Duodenal mucosa (tissue), 2 donors: ENCODE data around the gene PCYT2.

ENCODE experiments used
- H3K27ac ChIP-seq: one replicate; pipeline ENCODE4 v1.7.0; 2013; ENCODE audit warnings: low read depth, low read length
- H3K27me3 ChIP-seq, 2 donors: one replicate each; pipeline ENCODE4 v1.7.0; 2013; ENCODE audit warnings: low read length in 2 of 2, control low read depth in 1 of 2; ENCODE audit not compliant: insufficient read depth in 2 of 2, control insufficient read depth in 1 of 2
- H3K36me3 ChIP-seq, 2 donors: one replicate each; pipeline ENCODE4 v1.7.0; 2013; ENCODE audit warnings: low read length in 2 of 2, control low read depth in 1 of 2; ENCODE audit not compliant: insufficient read depth in 2 of 2, control insufficient read depth in 1 of 2
- H3K4me1 ChIP-seq, 2 donors: one replicate each; pipeline ENCODE4 v1.7.0; 2013; ENCODE audit warnings: low read length in 2 of 2, control low read depth in 1 of 2; ENCODE audit not compliant: insufficient read depth in 2 of 2, control insufficient read depth in 1 of 2
- H3K4me3 ChIP-seq, 2 donors: one replicate each; pipeline ENCODE4 v1.7.0; 2013; ENCODE audit warnings: low read length in 2 of 2, low read depth in 1 of 2
- H3K9ac ChIP-seq, 2 donors: one replicate each; pipeline ENCODE4 v1.7.0; 2013; ENCODE audit warnings: low read length in 2 of 2, low read depth in 1 of 2
- H3K9me3 ChIP-seq, 2 donors: one replicate each; pipeline ENCODE4 v1.7.0; 2013; ENCODE audit warnings: low read length in 2 of 2, control low read depth in 1 of 2; ENCODE audit not compliant: control insufficient read depth in 1 of 2

The PCYT2 gene

DNA sequence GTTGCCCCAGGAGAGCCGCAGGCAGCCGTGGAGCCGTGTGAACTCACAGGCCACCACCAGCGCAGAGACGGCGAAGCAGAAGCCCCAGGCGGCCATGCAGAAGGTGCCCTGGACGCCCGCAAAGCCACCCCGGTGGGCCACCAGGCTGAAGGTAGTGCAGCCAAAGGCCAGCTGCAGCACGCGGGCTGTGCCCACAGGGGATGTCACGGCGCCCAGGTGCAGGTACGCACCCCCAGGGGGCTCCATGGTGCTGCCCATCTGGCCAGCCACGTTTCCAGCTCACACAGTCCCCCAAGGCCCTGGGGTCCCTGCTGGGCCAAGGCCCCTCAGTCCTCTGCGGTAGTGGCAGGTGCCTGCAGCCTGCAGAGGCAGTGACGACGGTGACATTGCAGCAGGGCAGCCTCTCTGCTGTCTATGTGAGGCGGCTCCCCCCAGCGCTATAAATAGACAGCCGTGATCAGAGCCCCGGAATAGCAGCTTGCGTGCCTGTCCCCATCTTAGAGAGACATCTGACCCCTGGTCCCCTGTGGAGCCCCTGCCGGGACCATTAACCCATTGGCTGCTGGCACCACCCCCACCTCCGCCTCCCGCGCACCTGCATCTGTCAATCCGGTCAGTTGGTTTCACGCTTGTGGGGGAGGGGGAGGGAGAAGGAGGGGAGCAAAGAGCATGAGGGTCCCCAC lies 30.4 kb upstream of the PCYT2 start:
- Histone ChIP-seq H3K4me1 (peaks cover 0 to 21% of the 10 kb centered on the region in 2 donors), H3K27me3 (no peaks in the 10 kb centered on the region), H3K9me3 (no peaks in the 10 kb centered on the region), H3K27ac (no peak overlapping the region), H3K9ac (no peak overlapping the region), H3K36me3 (no peaks in the 10 kb centered on the region), H3K4me3 (peak overlapping the region in 1 of 2 donors; percentile 59)

DNA sequence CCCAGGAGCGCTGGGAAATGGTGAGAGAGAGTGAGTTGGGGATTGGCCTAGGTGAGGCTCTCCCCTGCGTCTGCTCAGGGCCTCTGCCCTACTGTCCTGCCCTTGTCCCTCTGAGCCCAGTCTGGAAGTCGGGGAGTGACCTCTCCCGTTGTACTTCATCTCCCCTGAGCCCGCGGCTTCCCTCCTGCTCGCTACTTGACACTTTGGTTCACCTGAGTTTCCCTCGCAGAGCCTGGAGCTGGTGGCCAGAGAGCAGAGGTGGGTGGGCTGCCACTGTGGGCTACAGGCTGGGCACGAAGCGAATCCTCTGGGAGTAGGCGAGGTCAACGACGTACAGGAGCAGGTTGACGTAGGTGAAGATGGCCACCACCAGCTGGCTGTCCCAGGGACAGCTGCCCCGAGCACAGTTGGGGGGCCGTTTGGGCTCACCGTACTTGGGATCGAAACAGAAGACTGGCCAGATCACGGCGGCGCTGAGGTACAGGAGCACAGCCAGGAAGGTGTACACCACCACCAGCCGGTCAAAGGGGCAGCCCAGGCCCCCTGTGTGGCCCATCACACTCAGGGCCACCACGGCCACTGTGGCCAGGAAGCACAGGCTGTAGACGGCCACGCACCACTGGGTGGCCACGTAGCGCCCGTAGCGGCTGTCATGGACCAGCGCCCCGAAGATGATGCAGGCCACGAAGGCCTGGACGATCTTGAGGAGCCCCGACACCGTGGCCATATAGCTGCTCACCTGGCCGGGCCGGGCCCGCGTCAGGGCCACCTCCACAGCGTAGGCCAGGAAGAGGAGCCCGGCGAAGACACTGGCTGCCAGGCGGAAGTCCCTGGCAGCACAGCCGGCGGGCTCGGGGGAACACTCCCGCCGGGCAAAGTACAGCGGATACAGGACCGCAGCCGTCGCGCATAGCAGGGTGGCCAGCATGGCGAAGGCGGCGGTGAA lies 29.6 kb upstream of the PCYT2 start:
- H3K27me3 ChIP-seq = no peaks in the 10 kb centered on the region
- H3K4me1 ChIP-seq = peaks cover 0 to 25% of the 10 kb centered on the region in 2 donors
- H3K27ac ChIP-seq = no peak overlapping the region
- no peak overlapping the region for H3K9ac ChIP-seq
- no peaks in the 10 kb centered on the region for H3K9me3 ChIP-seq
- H3K4me3 ChIP-seq = peak overlapping the region in 1 of 2 donors; percentile 59
- H3K36me3 ChIP-seq = no peaks in the 10 kb centered on the region

DNA sequence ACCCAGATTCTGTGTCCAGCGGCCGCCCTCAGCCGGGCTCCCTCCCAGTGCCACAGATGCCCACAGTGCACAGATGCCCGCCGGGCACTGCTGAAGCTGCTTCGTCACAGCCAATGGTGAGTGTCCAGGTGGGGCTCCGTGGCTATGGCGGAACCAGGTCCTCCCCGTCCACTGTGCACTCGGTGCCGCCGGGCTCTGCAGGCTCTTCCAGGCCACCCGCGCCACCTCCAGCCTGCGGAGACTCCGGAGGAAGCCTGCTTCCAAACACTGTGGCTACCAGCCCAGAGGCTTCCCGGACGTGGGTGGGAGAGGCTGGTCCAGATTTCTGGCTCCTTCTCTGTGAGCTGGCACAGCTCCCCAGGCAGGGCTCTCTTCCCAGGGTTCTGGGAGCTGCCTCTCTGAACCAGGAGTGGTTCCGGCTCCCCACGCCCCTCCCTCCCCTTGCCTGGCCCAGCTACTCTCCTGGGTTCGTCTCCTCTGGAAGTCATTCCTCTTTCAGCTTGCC lies 28.7 kb upstream of the PCYT2 start:
- no peak overlapping the region for H3K27ac ChIP-seq

DNA sequence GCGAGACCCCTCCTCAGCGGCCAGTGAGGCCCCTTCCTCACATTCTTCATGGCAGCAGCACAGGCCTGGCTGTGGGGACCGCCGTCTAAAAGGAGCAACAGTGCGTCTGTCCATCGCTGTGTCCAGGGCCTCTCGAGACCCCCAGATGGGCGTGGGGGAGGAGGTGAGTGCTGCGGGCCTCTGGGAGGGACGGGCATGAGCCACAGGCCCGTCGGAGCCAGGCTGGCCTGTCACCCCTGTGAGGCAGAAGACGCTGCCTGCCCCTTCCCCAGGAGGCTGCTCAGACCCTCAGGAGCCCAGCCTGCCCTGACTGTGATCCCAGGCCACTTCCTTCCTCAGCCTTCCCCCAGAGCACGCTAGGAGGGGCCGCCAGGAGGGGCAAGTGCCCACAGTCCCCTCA lies 28.0 kb upstream of the PCYT2 start:
- H3K27me3 ChIP-seq = no peaks in the 10 kb centered on the region
- no peaks in the 10 kb centered on the region for H3K9me3 ChIP-seq
- H3K4me3 ChIP-seq = no peak overlapping the region
- no peaks in the 10 kb centered on the region for H3K36me3 ChIP-seq
- H3K4me1 ChIP-seq = peaks cover 0 to 25% of the 10 kb centered on the region in 2 donors
- no peak overlapping the region for H3K27ac ChIP-seq
- no peak overlapping the region for H3K9ac ChIP-seq

More for the DNA sequence above, 28.7 kb upstream of the PCYT2 start:
- H3K27me3 ChIP-seq = no peaks in the 10 kb centered on the region
- H3K9ac ChIP-seq = no peak overlapping the region
- no peak overlapping the region for H3K4me3 ChIP-seq
- peaks cover 0 to 25% of the 10 kb centered on the region in 2 donors for H3K4me1 ChIP-seq
- H3K36me3 ChIP-seq = no peaks in the 10 kb centered on the region
- H3K9me3 ChIP-seq = no peaks in the 10 kb centered on the region

GRCh38 chr17:81935709-81936084 lies 24.5 kb upstream of the PCYT2 start:
- peaks cover 7 to 19% of the 10 kb centered on the region in 2 donors for H3K4me1 ChIP-seq
- no peaks in the 10 kb centered on the region for H3K9me3 ChIP-seq
- H3K4me3 ChIP-seq = no peak overlapping the region

DNA sequence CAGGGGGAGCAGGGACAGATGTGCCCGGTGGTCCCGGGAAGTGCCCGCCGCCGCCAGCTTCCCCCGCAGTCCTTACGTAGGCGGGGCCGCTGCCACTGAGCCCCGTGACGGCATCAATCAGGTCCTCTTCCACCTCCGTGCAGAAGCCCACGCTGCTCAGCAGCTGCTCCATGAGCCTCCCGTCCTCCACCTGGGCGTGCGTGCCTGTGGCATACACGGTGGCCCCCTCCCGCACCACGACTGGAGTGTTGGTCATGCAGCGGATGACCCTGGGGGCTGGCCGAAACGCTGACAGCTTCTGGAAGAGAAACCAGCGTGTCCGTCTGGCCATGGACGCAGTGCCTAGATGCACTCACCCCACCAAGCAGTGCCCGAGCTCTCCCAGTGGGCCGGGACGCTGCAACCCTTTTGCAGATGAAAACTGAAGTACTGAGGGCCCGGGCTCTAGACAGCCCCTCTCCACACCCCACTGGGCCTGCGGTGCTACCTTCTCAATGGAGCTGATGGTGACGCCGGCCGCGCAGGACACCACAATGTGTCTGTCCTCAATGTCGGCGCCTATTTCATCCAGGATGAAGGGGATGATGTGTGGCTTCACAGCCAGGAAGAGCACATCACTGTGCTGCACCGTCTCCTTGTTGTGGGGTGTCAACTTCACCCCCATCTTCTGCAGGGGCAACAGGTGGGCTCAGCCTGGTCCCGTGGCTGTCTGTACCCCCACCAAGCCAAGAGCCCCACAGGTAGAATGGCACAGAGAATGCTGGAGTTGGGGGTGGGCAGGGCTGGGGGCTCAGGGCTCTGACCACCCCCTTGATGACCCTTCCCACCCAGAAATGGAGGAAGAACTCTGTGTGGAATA lies 23.9 kb upstream of the PCYT2 start:
- Histone ChIP-seq H3K36me3 (no peaks in the 10 kb centered on the region), H3K27me3 (no peaks in the 10 kb centered on the region), H3K9ac (no peak overlapping the region), H3K4me3 (no peak overlapping the region), H3K4me1 (peaks cover 7 to 18% of the 10 kb centered on the region in 2 donors), H3K9me3 (no peaks in the 10 kb centered on the region), H3K27ac (no peak overlapping the region)

More at GRCh38 chr17:81935709-81936084, 24.5 kb upstream of the PCYT2 start:
- H3K36me3 ChIP-seq = no peaks in the 10 kb centered on the region
- no peaks in the 10 kb centered on the region for H3K27me3 ChIP-seq
- no peak overlapping the region for H3K9ac ChIP-seq
- no peak overlapping the region for H3K27ac ChIP-seq

- H3K9me3 ChIP-seq = no peaks in the 10 kb centered on the region
- no peaks in the 10 kb centered on the region for H3K36me3 ChIP-seq
- H3K4me3 ChIP-seq = no peak overlapping the region
- no peak overlapping the region for H3K27ac ChIP-seq
- no peak overlapping the region for H3K9ac ChIP-seq
- H3K4me1 ChIP-seq = peaks cover 7 to 20% of the 10 kb centered on the region in 2 donors
- peaks cover 1 to 2% of the 10 kb centered on the region in 2 donors for H3K27me3 ChIP-seq
These were observed 23.0 kb upstream of the PCYT2 start for GRCh38 chr17:81934098-81934757.

DNA sequence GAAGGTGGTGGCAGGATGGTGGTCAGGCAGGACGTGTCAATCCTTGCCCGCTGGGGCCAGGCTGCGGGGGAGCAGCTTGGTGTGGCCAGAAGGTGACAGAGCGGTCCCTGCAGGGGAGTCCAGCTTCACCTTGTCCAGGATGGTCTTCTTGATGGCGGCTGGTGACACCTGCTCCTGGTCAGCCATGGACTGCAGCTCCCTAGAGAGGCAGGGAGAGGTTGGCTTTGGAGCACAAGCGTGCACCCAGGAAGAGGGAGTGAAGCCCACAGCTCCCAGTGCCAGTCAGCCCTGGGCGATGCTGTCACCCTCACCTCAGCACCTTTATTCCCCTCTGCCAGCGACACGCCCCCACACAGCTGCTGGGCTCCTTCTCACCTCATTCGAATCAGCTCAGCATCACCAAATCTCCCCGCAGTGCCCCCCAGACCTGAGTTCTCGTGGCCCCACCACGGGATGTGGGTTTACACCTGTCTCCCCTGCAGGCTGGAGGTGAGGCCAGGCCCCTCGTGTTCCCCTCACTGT lies 22.0 kb upstream of the PCYT2 start:
- Histone ChIP-seq H3K9ac (no peak overlapping the region), H3K9me3 (no peaks in the 10 kb centered on the region), H3K4me1 (peaks cover 7 to 26% of the 10 kb centered on the region in 2 donors), H3K27me3 (peaks cover 6 to 12% of the 10 kb centered on the region in 2 donors), H3K4me3 (no peak overlapping the region), H3K36me3 (no peaks in the 10 kb centered on the region), H3K27ac (no peak overlapping the region)

DNA sequence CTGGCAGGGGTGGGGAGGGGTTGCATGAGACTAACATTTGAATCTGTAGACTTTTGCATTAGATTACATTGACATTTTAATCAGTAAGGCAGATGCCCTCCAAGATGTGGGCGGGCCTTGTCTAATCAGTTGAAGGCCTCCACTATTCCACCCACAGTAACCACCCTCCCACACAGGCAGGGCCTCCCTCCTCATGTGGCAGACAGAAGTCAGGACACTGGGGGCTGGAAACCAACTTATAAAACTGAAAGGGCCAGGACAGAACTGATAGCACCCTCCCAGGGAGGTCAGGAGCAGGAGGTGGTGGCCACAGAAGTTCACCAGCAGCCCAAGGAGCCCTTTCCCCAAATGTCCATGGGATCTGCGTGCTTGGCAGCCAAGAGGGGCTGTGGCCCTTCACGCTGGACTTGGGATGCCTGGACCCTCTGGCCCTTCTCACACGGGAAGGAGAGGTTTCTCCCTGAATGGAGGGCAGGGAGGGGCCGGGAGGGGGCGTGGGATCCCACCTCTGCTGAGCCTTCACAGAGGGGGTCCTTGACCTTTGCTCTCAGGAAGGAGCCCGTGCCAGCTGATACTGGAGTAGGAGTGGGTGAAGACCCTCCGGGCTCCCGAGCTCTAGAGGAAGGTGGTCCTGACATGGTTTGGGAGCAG lies 21.3 kb upstream of the PCYT2 start:
- H3K4me1 ChIP-seq = peaks cover 7 to 29% of the 10 kb centered on the region in 2 donors
- H3K27ac ChIP-seq = no peak overlapping the region
- no peaks in the 10 kb centered on the region for H3K9me3 ChIP-seq
- no peak overlapping the region for H3K4me3 ChIP-seq
- H3K27me3 ChIP-seq = peaks cover 6 to 12% of the 10 kb centered on the region in 2 donors
- H3K36me3 ChIP-seq = no peaks in the 10 kb centered on the region
- H3K9ac ChIP-seq = no peak overlapping the region
